Rectal smooth muscle tissue (tissue), 1 donor: ENCODE data around the gene UVRAG.
"Not testable (repeated sequence)": the region's sequence is repeated elsewhere in the genome, so short reads cannot be mapped to it uniquely, and the experiment has no call there.

Experiments
- H3K27ac ChIP-seq: one replicate; pipeline ENCODE4 v1.7.0; 2013; ENCODE audit warnings: low read depth, low read length, inconsistent platforms
- H3K27me3 ChIP-seq: one replicate; pipeline ENCODE4 v1.7.0; 2013; ENCODE audit warnings: low read length; ENCODE audit not compliant: control insufficient read depth, insufficient read depth
- H3K36me3 ChIP-seq: one replicate; pipeline ENCODE4 v1.7.0; 2013; ENCODE audit warnings: low read length; ENCODE audit not compliant: control insufficient read depth, insufficient read depth
- H3K4me1 ChIP-seq: one replicate; pipeline ENCODE4 v1.7.0; 2013; ENCODE audit warnings: low read length; ENCODE audit not compliant: control insufficient read depth, insufficient read depth
- H3K4me3 ChIP-seq: one replicate; pipeline ENCODE4 v1.7.0; 2013; ENCODE audit warnings: low read length
- H3K9ac ChIP-seq: one replicate; pipeline ENCODE4 v1.7.0; 2013; ENCODE audit warnings: low read length

Gene UVRAG

DNA sequence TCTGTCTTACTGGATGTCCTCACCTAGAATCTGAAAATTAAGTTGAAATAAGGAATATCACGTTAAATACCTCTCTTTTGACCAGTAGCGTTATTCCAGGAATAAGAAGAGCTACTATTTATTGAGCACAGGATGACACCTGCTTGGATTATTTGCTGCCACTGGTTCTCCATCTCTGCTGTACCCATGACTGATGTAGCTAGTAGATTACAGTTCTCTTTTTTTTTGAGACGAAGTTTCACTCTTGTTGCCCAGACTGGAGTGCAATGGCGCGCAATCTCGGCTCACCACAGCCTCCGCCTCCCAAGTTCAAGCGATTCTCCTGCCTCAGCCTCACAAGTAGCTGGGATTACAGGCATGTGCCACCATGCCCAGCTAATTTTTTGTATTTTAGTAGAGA lies 65.3 kb downstream of the UVRAG start:
- not testable (repeated sequence) for H3K4me3 ChIP-seq, H3K9ac ChIP-seq, H3K4me1 ChIP-seq, H3K27ac ChIP-seq, H3K27me3 ChIP-seq, H3K36me3 ChIP-seq

DNA sequence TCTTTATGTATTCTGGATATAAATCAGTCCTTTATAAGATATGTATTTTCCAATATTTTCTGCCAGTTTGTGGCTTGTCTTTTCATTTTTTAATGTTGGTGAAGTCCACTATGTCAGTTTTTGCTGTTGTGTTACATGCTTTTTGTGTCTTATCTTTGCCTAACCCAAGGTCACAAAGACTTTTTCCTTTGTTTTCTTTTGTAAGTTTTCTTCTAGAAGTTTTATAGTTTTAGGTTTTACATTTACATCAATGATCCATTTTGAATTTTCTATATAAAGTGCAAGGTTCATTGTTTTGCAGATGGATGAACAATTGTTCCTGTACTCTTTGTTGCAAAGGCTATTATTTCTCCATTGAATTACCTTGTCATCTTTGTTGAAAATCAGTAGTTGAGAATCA lies 69.3 kb downstream of the UVRAG start:
- H3K27me3 ChIP-seq: no peaks in the 10 kb centered on the region
- H3K4me1 ChIP-seq: no peaks in the 10 kb centered on the region
- no peak overlapping the region for H3K9ac ChIP-seq
- no peaks in the 10 kb centered on the region for H3K36me3 ChIP-seq
- H3K27ac ChIP-seq: no peak overlapping the region
- H3K4me3 ChIP-seq: no peak overlapping the region

DNA sequence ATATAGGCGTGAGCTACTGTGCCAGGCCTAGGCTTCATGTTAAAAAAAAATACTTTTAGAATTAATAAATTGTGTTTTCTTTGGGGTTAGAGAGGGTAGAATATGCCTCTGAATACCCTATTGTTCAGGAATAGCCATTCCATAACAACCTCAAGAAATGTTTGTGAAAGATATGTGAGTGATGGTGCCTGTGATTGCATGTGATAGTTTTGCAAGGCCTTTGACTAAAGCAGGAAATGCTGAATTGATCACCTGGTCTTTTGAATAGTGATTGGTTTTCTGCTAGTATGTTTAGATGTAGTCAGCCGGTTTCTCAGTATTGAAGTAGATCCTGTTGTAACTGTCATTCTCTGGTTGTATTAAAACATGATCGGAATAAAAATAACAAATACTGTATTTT lies 73.4 kb downstream of the UVRAG start:
- Histone ChIP-seq H3K9ac (no peak overlapping the region), H3K4me3 (no peak overlapping the region)

DNA sequence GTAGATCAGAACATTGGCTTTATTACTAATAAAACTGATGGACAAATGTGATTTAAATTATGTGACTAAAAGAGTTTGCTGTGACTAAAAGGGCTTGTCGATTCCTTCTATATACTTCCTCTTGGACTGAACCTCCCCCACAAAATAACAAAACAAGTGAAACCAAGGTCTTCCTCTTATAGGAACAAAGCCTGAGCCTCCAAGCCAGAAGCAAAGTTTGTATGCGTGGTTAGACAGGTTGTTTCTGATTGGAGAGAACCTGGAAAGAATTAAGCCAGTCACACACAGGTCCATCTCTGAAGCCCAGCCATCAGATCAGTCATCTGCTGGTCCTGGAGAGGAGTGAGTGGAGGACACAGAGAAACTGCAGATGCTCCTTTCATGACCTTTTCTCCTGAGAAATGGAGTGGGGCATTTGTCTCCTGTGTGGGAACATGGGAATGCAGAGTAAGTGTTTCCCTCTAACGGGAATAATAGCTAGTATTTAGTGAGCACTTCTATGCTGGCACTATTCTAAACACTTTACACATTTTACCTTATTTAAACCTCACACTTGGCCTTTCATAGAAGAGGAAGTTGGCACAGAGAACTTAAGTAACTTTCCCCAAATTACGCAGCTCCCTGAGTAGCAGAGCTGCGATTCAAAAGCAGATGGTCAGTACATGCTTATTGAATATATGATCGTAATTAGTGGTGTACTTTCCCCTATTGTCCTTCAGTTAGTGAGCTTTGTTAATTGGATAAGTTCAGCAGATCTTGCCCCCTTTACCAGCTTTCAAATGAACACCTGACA lies 77.1 kb downstream of the UVRAG start:
- H3K27ac ChIP-seq: no peak overlapping the region

More for the DNA sequence above, 73.4 kb downstream of the UVRAG start:
- Histone ChIP-seq H3K27ac (no peak overlapping the region), H3K36me3 (peaks cover 2% of the 10 kb centered on the region), H3K4me1 (no peaks in the 10 kb centered on the region), H3K27me3 (no peaks in the 10 kb centered on the region)

DNA sequence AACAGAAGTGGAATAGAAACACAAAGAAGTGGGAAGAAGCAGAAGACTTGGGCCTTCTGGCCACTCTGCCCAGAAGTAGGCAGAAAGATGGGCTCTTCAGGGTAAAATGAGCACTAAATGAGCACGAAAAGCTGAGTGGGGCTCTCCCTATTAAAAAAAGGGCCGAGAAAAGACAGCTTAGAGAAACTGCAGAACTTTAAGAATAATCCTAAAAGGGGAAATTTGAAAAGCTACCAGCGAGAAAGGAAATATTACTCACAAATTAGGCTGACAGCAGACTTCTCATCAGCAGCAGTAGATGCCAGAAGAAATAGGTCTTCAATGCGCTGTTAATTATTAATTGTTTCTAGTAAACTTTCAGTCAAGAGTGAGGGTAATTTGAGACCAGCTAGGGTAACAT lies 78.2 kb downstream of the UVRAG start:
- H3K4me3 ChIP-seq: no peak overlapping the region
- H3K36me3 ChIP-seq: peaks cover 2% of the 10 kb centered on the region
- H3K9ac ChIP-seq: no peak overlapping the region
- H3K27ac ChIP-seq: no peak overlapping the region
- no peaks in the 10 kb centered on the region for H3K27me3 ChIP-seq
- H3K4me1 ChIP-seq: no peaks in the 10 kb centered on the region

More for the DNA sequence above, 77.1 kb downstream of the UVRAG start:
- Histone ChIP-seq H3K4me3 (no peak overlapping the region), H3K36me3 (peaks cover 2% of the 10 kb centered on the region), H3K27me3 (no peaks in the 10 kb centered on the region), H3K4me1 (no peaks in the 10 kb centered on the region), H3K9ac (no peak overlapping the region)

DNA sequence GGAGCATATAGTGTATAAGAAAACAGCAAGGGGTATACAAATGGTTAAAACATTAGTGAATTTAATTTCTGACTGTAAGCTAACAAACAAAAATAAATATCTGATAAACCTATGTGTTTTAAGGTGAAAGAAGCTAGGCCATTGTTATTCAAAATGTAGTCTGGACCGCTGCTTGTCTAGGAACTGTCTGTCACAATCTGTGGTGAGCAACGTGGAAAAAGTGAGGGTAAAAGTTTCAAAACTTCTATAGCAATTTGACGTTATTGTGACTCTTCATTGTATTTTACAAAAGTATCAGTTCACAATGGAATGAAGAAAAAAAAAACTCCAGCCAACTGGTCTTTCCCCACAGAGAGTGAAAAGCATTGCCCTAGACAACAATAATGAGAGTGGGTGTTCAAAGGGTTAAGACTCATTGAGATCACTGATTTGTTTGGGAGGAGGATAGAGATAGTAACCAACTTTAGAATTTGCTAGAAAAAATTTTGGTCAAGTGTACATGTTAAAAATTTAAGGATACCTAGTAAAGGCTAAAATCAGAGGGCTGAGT lies 79.1 kb downstream of the UVRAG start:
- Histone ChIP-seq H3K27ac (no peak overlapping the region), H3K4me3 (no peak overlapping the region), H3K36me3 (peaks cover 2% of the 10 kb centered on the region), H3K9ac (no peak overlapping the region), H3K27me3 (no peaks in the 10 kb centered on the region), H3K4me1 (no peaks in the 10 kb centered on the region)

DNA sequence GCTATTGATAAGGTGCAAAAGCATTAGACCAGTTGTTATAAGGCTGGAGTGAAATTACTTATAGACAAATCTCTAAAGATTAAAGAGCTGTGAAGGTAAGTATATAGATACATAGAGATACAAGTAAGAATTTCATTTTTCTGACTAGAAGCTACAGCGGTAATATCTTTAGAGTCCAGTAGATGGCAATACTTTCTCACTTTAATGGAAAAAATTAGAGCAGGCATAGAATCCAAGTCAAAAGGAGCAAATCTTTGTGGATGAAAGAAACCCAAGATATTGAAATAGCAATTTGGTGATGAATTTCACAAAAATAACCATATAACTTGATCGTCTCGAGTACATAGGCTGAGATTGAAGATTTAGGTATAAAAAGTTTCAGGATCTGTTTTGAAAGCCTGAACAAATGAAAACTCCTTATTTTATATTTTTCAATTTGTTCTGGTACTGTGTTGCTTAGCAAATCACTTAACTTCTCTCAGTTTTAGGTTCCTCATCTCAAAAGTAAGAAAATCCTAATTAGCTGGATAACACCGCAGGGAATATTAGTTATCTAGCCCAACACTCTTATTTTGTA lies 81.9 kb downstream of the UVRAG start:
- Histone ChIP-seq H3K4me1 (peaks cover 13% of the 10 kb centered on the region), H3K27me3 (no peaks in the 10 kb centered on the region), H3K36me3 (no peaks in the 10 kb centered on the region), H3K27ac (no peak overlapping the region), H3K4me3 (no peak overlapping the region), H3K9ac (no peak overlapping the region)

DNA sequence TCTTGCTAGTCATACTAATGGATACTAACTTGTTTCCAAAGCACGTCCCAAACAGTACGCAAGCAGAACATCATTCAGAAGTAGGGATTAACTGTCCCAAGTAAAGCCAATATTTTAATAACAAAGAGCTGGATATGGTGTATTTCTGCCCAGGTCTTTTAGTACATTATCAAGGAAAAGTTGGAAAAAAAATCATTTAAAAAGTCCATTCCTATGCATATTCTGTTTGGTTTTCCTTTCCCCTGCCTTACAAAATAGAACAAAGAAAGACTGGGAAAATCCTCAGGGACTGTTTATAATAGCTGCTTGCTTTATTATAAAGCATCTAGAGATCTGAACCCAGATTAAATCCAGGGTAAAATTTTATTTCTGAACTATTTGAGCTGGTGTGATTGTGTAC lies 83.9 kb downstream of the UVRAG start:
- no peak overlapping the region for H3K9ac ChIP-seq
- H3K27me3 ChIP-seq: no peaks in the 10 kb centered on the region
- peaks cover 13% of the 10 kb centered on the region for H3K4me1 ChIP-seq
- H3K36me3 ChIP-seq: no peaks in the 10 kb centered on the region
- no peak overlapping the region for H3K4me3 ChIP-seq
- no peak overlapping the region for H3K27ac ChIP-seq

DNA sequence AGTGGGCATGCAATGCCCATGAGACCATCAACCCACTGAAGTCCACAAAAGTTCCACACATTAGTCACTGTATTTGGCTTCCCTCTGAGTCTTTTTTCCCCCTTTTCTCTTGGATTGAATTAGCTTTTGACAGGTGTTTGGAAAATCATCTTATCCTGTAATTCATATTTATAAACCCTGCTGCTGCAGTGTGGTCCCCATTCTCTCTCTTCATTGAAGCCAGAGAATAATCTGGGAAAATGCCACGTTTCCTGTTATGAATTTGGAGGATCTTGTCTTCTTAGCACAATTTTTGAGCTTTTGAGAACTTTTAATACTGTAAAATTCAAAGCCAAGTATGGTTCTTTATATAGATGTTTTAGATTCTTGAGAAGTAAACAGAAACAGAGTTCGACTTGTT lies 84.8 kb downstream of the UVRAG start:
- H3K27me3 ChIP-seq: no peaks in the 10 kb centered on the region
- H3K4me3 ChIP-seq: no peak overlapping the region
- no peaks in the 10 kb centered on the region for H3K36me3 ChIP-seq
- H3K9ac ChIP-seq: no peak overlapping the region
- no peak overlapping the region for H3K27ac ChIP-seq
- peaks cover 13% of the 10 kb centered on the region for H3K4me1 ChIP-seq

DNA sequence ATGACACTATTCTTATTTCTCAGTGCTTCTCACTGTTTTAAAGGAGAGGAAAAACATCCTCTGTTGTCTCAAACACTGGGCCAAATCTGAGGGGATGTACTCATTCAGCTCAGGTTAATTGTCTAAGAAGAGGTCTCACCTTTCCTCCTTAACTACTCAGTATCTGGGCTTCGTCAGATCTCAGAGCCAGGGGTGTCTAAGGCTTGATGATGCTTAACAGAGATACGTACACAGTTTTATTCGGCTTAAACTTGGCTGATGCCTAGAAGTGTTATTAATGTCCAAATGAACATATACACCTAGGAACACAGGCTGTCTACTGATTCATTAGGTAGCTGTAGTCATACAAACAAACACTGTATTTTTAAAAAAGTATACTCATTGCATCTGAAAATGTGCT lies 85.8 kb downstream of the UVRAG start:
- Histone ChIP-seq H3K27me3 (no peaks in the 10 kb centered on the region), H3K9ac (no peak overlapping the region), H3K4me1 (peaks cover 13% of the 10 kb centered on the region), H3K36me3 (no peaks in the 10 kb centered on the region), H3K4me3 (no peak overlapping the region), H3K27ac (no peak overlapping the region)

DNA sequence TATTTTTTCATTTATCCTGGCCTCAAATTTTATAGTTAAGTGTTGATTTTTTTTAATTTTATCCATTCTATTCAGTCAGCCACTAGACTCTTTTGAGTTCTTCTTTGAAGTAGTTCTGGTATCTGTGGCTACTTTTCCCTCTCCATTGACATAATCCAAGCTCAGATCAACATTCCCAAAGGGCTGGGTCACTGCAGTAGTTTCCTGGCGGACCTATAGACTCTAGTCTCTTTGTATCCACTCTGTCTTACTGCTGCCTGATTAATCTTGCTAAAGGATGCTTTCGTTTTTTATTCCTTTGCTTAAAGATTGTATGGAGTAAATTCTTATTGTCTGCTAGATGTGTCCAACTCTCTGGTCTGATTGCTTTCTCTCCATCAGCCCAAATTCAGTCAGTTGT lies 87.6 kb downstream of the UVRAG start:
- no peak overlapping the region for H3K4me3 ChIP-seq

DNA sequence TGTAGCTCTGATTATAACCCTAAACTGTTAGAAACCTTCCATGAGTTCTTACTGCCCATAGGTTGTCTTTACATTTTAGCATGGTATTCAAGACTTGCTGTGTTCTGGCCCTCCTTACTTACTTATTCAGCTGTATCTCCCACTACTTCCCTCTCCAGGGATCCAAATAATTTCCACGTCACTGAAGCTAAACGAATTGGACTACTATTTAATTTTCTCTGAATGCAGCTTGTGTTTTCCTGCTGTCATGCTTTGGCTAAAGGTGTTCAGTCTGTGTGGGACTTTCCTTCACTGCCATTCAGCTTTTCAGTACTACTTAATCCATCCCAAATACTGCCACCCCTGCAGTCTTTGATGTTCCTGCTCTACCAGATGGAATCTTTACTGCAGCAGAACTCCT lies 88.3 kb downstream of the UVRAG start:
- no peaks in the 10 kb centered on the region for H3K27me3 ChIP-seq
- H3K27ac ChIP-seq: no peak overlapping the region
- H3K9ac ChIP-seq: no peak overlapping the region
- peaks cover 13% of the 10 kb centered on the region for H3K4me1 ChIP-seq
- H3K4me3 ChIP-seq: no peak overlapping the region
- no peaks in the 10 kb centered on the region for H3K36me3 ChIP-seq

More for the DNA sequence above, 87.6 kb downstream of the UVRAG start:
- H3K27ac ChIP-seq: no peak overlapping the region
- no peak overlapping the region for H3K9ac ChIP-seq
- peaks cover 13% of the 10 kb centered on the region for H3K4me1 ChIP-seq
- H3K36me3 ChIP-seq: no peaks in the 10 kb centered on the region
- H3K27me3 ChIP-seq: no peaks in the 10 kb centered on the region

DNA sequence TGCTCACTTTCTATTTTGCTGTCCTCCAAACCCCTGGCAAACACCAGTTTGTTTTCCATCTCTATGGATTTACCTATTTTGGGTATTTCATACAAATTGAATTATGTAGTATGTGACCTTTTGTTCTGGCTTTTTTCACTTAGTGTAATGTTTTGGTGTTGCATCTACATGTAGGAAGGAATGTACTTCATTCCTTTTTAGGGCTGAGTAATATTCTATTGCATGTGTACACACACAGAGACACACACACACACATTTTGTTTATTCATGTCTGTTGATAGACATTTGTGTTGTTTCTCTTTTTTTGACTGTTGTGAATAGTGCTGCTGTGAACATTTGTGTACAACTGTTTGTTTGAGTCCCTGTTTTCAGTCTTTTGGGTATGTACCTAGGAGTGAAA lies 90.4 kb downstream of the UVRAG start:
- no peak overlapping the region for H3K9ac ChIP-seq
- H3K27me3 ChIP-seq: no peaks in the 10 kb centered on the region
- H3K4me1 ChIP-seq: peaks cover 3% of the 10 kb centered on the region
- no peaks in the 10 kb centered on the region for H3K36me3 ChIP-seq
- no peak overlapping the region for H3K27ac ChIP-seq
- no peak overlapping the region for H3K4me3 ChIP-seq
